ENCODE data around the gene GPR78. TPM values are rescaled to one million over a fixed set of nuclear protein-coding genes. Genes with fewer than 3 reads are reported as not detected.

The GPR78 gene
- total and polyA plus RNA-seq, 8 donors: 0.31 to 2.3 (median 0.55) TPM; not detected in 5

DNA sequence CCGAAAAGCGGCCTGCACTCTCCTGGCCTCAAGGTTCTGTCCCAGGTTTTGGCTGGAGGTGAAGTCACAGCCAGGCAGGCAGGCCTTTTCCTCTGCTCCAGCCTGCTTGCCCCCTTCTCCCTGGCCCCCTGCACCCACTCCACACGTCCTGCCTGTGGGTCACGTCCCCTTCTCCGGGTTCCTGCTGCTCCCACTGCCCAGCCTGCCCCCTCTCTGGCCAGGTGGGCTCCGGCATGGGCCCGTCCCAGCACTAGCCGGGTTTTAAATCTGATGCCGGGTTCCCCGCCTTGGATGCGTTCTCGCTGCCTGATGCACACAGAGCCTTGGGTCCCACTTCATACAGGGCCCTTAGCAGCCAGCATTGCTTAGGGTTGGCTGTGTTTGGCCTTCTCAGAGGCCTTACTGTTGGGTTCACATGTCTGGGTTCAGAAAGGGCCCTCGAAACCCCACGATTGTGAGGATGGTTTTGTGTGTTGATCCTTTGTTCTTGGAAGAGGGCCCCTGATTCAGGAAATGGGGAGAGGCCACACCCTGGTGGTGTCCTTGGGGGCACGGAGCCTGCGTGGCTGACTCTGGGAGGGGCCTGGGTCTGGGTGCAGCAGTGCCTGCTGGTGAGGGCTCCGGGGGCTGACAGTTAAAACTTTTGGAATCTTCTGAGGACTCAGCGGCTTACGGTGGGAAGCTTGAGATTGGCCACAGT, 18.3 kb downstream of the GPR78 start:
- Histone ChIP-seq H3K27me3 (peaks cover under 1 to 54% (median 8%) of the 10 kb centered on the region in 3 donors), H3K4me1 (peaks cover 0 to 10% (median 0%) of the 10 kb centered on the region in 4 donors), H3K36me3 (no peaks in the 10 kb centered on the region), H3K4me3 (no peak overlapping the region), H3K9me3 (no peaks in the 10 kb centered on the region), H3K27ac (no peak overlapping the region)
- no peak for DNase-seq
- 74 to 81% (median 75%) methylated on average over 13 to 19 of the region's 19 CpGs for WGBS, 5 donors
- intact Hi-C loops (cut with DNase I; ENCODE audit: low total_unique reads): no loop called here
- TF ChIP-seq POLR2AphosphoS5 (IDR thresholded peaks at IDR 0.05): no peak
- TF ChIP-seq EP300 (IDR thresholded peaks at IDR 0.05): no peak
- no peak for TF ChIP-seq POLR2A (IDR thresholded peaks at IDR 0.05)
- TF ChIP-seq, protein P1, sequence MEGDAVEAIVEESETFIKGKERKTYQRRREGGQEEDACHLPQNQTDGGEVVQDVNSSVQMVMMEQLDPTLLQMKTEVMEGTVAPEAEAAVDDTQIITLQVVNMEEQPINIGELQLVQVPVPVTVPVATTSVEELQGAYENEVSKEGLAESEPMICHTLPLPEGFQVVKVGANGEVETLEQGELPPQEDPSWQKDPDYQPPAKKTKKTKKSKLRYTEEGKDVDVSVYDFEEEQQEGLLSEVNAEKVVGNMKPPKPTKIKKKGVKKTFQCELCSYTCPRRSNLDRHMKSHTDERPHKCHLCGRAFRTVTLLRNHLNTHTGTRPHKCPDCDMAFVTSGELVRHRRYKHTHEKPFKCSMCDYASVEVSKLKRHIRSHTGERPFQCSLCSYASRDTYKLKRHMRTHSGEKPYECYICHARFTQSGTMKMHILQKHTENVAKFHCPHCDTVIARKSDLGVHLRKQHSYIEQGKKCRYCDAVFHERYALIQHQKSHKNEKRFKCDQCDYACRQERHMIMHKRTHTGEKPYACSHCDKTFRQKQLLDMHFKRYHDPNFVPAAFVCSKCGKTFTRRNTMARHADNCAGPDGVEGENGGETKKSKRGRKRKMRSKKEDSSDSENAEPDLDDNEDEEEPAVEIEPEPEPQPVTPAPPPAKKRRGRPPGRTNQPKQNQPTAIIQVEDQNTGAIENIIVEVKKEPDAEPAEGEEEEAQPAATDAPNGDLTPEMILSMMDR (IDR thresholded peaks at IDR 0.05): no peak

DNA sequence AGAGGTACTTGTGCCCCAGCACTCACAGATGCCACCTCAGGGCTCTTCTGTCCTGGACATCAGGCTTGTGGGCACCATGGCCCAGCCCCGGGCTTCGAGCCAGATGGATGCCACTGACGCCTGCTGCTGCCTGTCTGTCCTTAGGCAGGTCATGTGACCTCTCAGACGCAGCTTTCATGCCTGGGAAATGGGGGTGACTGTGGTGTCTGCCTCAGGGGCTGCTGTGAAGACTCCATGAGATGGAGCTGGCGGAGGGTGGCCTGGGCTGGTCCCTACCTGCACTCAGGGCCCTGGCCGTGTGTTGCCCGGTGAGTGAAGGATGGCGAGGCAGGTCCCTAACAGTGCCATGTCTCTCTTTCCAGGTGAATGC, 18.9 kb downstream of the GPR78 start:
- TF ChIP-seq, protein P1 (IDR thresholded peaks at IDR 0.05): no peak
- TF ChIP-seq EP300 (IDR thresholded peaks at IDR 0.05) (no peak), POLR2AphosphoS5 (IDR thresholded peaks at IDR 0.05) (no peak), POLR2A (IDR thresholded peaks at IDR 0.05) (no peak)
- no peak for DNase-seq
- WGBS, 5 donors: 72 to 85% (median 82%) methylated on average over 6 to 8 of the region's 8 CpGs

DNA sequence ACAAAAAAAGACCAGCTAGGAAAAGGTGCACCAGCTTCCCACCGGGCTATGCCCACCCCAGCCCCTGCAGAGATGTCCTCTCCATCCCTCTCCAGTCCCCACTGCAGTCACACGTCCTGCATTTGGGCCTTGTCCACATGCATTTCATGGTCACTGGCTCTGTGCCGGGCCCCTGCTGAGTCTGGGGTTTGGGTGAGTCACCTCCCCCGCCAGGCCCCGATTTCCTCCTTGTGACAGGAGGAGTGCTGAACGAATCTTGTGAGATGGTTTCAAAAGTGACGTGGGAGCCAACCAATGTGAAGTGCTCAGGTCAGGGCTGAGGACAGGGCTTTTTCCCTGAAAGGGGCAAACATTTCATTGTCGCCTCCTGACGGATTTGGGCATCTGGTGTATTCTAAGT, 19.5 kb downstream of the GPR78 start:
- no peak overlapping the region for H3K27ac ChIP-seq
- DNase-seq: no peak
- no peaks in the 10 kb centered on the region for H3K4me1 ChIP-seq
- H3K9me3 ChIP-seq: no peaks in the 10 kb centered on the region
- no peak for TF ChIP-seq EP300 (IDR thresholded peaks at IDR 0.05)
- peaks cover 0 to 50% (median 0%) of the 10 kb centered on the region in 3 donors for H3K27me3 ChIP-seq
- no peaks in the 10 kb centered on the region for H3K36me3 ChIP-seq
- WGBS, 5 donors: 65 to 71% (median 68%) methylated on average over 8 to 9 of the region's 9 CpGs
- no peak overlapping the region for H3K4me3 ChIP-seq
- intact Hi-C loops (cut with DNase I; ENCODE audit: low total_unique reads): loop anchor here (10.0 kb wide), 1 partner anchor 315 kb away; no protein-coding TSS in a partner anchor

More for the DNA sequence above, 18.9 kb downstream of the GPR78 start:
- no peaks in the 10 kb centered on the region for H3K36me3 ChIP-seq
- no peaks in the 10 kb centered on the region for H3K9me3 ChIP-seq
- no peak overlapping the region for H3K27ac ChIP-seq
- H3K4me1 ChIP-seq: peaks cover 0 to 6% (median 0%) of the 10 kb centered on the region in 4 donors
- no peak overlapping the region for H3K4me3 ChIP-seq
- intact Hi-C loops (cut with DNase I; ENCODE audit: low total_unique reads): no loop called here
- H3K27me3 ChIP-seq: peaks cover 0 to 53% (median 2%) of the 10 kb centered on the region in 3 donors

DNA sequence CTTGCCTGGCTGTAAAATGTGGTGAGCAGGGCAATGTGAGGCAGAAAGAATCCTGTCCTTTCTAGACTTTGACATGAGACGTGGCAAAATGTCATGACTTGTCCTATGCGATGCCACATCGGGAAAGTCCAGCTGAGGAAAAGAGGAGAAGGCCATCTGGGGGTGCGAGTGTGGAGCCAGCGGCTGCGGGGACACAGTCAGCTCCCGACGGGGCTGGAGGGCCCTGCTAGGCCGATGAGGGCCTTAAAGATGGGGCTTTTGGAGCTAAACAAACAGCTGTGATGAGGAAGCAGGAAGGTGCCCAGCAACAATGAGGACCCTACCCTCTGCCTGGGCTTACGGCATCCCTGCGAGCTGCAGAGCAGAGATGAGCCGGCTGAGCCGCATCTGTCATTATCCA, 20.1 kb downstream of the GPR78 start:
- H3K9me3 ChIP-seq: no peaks in the 10 kb centered on the region
- H3K4me1 ChIP-seq: no peaks in the 10 kb centered on the region
- no peaks in the 10 kb centered on the region for H3K36me3 ChIP-seq
- TF ChIP-seq, protein P1 (IDR thresholded peaks at IDR 0.05): no peak
- TF ChIP-seq POLR2A (IDR thresholded peaks at IDR 0.05): no peak
- TF ChIP-seq EP300 (IDR thresholded peaks at IDR 0.05): no peak
- TF ChIP-seq POLR2AphosphoS5 (IDR thresholded peaks at IDR 0.05): no peak
- 84 to 90% (median 87%) methylated on average over 13 of the region's 13 CpGs for WGBS, 5 donors
- no peak overlapping the region for H3K27ac ChIP-seq
- intact Hi-C loops (cut with DNase I; ENCODE audit: low total_unique reads): loop anchor here (10.0 kb wide), 1 partner anchor 315 kb away; no protein-coding TSS in a partner anchor
- no peak for DNase-seq
- no peak overlapping the region for H3K4me3 ChIP-seq
- H3K27me3 ChIP-seq: peaks cover 0 to 46% (median 0%) of the 10 kb centered on the region in 3 donors

DNA sequence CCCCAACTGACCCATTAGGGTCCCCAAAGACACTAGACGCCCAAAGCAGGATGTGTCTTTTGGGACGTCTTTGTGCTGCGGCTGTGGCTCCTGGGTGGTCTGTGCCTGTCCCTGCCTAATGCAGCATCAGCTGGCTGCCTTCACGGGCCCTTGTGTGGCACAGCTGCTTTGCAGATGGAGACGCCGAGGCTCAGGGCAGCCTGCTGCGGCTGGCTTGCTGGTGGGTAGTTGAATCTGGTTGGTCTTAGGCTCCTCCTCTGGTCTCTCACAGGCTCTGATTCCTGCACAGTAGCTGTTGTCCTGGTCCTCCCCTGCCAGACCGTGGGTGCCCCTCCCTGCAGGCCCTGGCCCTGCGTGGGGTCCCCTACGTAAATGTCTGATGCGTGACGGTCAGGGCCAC, 20.5 kb downstream of the GPR78 start:
- TF ChIP-seq POLR2A (IDR thresholded peaks at IDR 0.05) (no peak), EP300 (IDR thresholded peaks at IDR 0.05) (no peak), POLR2AphosphoS5 (IDR thresholded peaks at IDR 0.05) (no peak)
- TF ChIP-seq, protein P1 (IDR thresholded peaks at IDR 0.05): no peak
- H3K27me3 ChIP-seq: peaks cover 0 to 42% (median 0%) of the 10 kb centered on the region in 3 donors
- intact Hi-C loops (cut with DNase I; ENCODE audit: low total_unique reads): loop anchor here (10.0 kb wide), 1 partner anchor 314 kb away; no protein-coding TSS in a partner anchor
- WGBS, 5 donors: 67 to 84% (median 74%) methylated on average over 6 to 12 of the region's 12 CpGs
- H3K4me1 ChIP-seq: no peaks in the 10 kb centered on the region
- no peak for DNase-seq
- H3K27ac ChIP-seq: no peak overlapping the region
- no peaks in the 10 kb centered on the region for H3K36me3 ChIP-seq
- no peak overlapping the region for H3K4me3 ChIP-seq
- no peaks in the 10 kb centered on the region for H3K9me3 ChIP-seq
